Activated gamma-delta T cell treated with anti-CD3 and anti-CD28 coated beads, Interleukin-2, amount 50 U/mL, for 16 hours (primary cell): ENCODE data around the gene CDK5RAP2.
"Not testable (repeated sequence)": the region's sequence is repeated elsewhere in the genome, so short reads cannot be mapped to it uniquely, and the experiment has no call there.

Experiments
- DNase-seq: peaks from one replicate; pipeline ENCODE4 v3.0.0-alpha.2; 2020; ENCODE audit warnings: low read depth

The CDK5RAP2 gene

GRCh38 chr9:120465685-120466407 lies 114.1 kb downstream of the CDK5RAP2 start:
- no peak for DNase-seq

- no peak for DNase-seq
These were observed 115.0 kb downstream of the CDK5RAP2 start for GRCh38 chr9:120464887-120465421.

- no peak for DNase-seq
These were observed 115.6 kb downstream of the CDK5RAP2 start for GRCh38 chr9:120464176-120464886.

GRCh38 chr9:120463765-120464164 lies 116.2 kb downstream of the CDK5RAP2 start:
- DNase-seq = no peak

GRCh38 chr9:120461677-120462076 lies 118.3 kb downstream of the CDK5RAP2 start:
- DNase-seq = not testable (repeated sequence)

GRCh38 chr9:120456218-120456617 lies 123.7 kb downstream of the CDK5RAP2 start:
- DNase-seq = no peak

GRCh38 chr9:120454467-120454866 lies 125.5 kb downstream of the CDK5RAP2 start:
- DNase-seq = no peak

- DNase-seq = no peak
These were observed 126.2 kb downstream of the CDK5RAP2 start for GRCh38 chr9:120453792-120454191.

GRCh38 chr9:120452631-120453030 lies 127.3 kb downstream of the CDK5RAP2 start:
- DNase-seq = no peak

GRCh38 chr9:120450916-120451315 lies 129.1 kb downstream of the CDK5RAP2 start:
- DNase-seq = no peak

GRCh38 chr9:120449566-120449965 lies 130.4 kb downstream of the CDK5RAP2 start:
- no peak for DNase-seq

- DNase-seq = no peak
These were observed 131.9 kb downstream of the CDK5RAP2 start for GRCh38 chr9:120447959-120448500.

- DNase-seq = no peak
These were observed 133.3 kb downstream of the CDK5RAP2 start for GRCh38 chr9:120446671-120447070.

GRCh38 chr9:120443976-120444375 lies 136.0 kb downstream of the CDK5RAP2 start:
- no peak for DNase-seq

GRCh38 chr9:120443489-120443888 lies 136.5 kb downstream of the CDK5RAP2 start:
- DNase-seq = no peak

GRCh38 chr9:120442308-120442995 lies 137.5 kb downstream of the CDK5RAP2 start:
- no peak for DNase-seq

- no peak for DNase-seq
These were observed 138.3 kb downstream of the CDK5RAP2 start for GRCh38 chr9:120441426-120442307.

GRCh38 chr9:120440791-120441190 lies 139.2 kb downstream of the CDK5RAP2 start:
- no peak for DNase-seq

GRCh38 chr9:120439926-120440325 lies 140.0 kb downstream of the CDK5RAP2 start:
- DNase-seq = no peak

GRCh38 chr9:120438836-120439546 lies 141.0 kb downstream of the CDK5RAP2 start:
- DNase-seq = no peak

- no peak for DNase-seq
These were observed 141.9 kb downstream of the CDK5RAP2 start for GRCh38 chr9:120438111-120438510.
